GM19372 (cell line): ENCODE results near the gene SYT6.

ENCODE experiments used
- ATAC-seq: cut with Tn5 transposase; IDR thresholded peaks from one replicate; pipeline ENCODE4 v1.9.1; 2021; ENCODE audit warnings: mild to moderate bottlenecking, low read depth, moderate library complexity; ENCODE audit not compliant: unreplicated experiment

Gene SYT6, protein sequence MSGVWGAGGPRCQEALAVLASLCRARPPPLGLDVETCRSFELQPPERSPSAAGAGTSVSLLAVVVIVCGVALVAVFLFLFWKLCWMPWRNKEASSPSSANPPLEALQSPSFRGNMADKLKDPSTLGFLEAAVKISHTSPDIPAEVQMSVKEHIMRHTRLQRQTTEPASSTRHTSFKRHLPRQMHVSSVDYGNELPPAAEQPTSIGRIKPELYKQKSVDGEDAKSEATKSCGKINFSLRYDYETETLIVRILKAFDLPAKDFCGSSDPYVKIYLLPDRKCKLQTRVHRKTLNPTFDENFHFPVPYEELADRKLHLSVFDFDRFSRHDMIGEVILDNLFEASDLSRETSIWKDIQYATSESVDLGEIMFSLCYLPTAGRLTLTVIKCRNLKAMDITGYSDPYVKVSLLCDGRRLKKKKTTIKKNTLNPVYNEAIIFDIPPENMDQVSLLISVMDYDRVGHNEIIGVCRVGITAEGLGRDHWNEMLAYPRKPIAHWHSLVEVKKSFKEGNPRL

GRCh38 chr1:114153261-114154145 is at the start of gene SYT6:
SYT6 (minus strand) TSS chr1:114153869; CDS start chr1:114153772, 97 bp downstream.
- ATAC-seq = no peak

- no peak for ATAC-seq
Observed at GRCh38 chr1:114201486-114201885, 47.8 kb upstream of the SYT6 start.

GRCh38 chr1:114199017-114199594 is 45.4 kb upstream of the SYT6 start:
- ATAC-seq = no peak

DNA sequence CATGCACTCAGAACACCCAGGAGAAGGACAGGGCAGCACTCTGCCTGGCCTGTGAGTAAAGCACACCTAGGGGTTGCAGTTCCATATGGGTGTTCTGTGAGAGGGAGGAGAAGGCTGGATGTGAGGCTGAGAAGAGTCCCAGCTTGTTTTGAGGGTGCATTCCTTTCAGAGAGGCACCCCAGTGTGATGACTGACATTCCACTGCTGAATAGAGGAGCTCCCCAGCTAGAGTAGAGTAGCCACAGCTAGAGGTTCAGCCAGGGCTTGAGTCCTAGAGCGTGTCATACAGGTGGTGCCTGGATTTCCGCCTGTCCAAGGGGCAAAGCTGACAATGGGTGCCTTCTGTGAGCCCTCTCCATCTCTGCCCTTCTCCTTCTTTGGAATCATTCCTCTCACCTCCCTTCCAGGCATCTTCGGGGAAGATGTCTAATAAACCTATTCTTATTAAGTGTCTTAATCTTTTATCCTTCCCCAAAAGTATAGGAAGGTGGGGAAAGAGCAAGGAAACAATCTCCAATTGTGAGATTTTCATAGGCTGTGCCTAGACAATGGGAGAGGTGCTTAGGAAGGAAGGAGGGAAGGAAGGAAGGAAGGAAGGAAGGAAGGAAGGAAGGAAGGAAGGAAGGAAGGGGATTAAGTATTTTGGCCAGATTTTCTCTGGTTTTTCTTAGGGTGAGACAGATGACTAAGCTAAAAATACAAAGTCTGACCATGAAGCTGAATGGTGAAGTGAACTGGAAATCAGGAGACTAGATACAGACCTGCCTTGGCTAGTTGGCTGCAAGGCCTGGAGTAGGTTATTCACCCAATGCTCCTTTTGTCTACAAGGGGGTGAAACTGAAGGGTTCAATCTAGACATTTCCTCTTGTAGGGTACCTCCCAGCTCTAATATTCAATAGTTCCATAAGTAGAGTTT is 43.6 kb upstream of the SYT6 start:
- ATAC-seq = no peak

DNA sequence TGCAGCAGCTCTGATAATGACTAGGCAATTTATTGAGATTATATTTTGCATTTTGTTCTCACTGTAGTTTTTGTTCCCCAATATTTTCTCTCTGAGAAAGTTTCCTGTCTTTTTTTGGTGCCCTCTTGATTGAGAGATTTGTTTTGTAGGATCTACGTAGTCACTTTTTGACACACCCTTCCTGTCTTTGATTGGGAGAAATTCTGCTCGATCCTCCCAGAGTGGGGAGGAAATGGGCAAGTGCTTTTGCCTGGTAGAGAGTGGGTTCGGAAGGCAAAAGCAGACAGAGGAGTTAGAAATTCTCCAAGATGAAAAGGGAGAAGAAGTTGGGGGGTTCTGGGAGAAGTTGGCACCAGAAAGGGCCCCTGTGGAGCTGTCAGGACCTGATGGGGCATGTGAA is 42.1 kb upstream of the SYT6 start:
- no peak for ATAC-seq

DNA sequence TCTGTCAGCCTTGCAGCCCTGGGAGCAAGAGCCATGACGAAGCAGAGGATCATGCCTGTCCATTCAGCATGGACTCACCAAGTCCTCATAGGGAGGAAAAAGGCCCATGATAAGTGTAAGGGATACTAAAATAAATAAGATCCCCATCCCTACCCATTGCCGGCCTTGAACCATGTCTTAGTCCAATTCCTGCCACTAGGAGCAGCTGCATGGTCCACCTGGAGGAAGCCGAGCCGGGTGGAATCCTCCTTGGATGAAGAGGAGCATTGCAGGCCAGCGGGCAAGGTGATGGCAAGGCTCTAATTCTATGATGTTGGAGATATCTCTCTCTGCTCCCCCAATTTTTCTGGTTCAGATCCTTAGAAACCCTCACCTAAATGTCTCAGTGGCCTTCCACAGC is 38.7 kb upstream of the SYT6 start:
- ATAC-seq = no peak

- ATAC-seq = no peak
Observed at GRCh38 chr1:114189398-114189797, 35.7 kb upstream of the SYT6 start.

GRCh38 chr1:114181356-114181755 is 27.7 kb upstream of the SYT6 start:
- no peak for ATAC-seq

- no peak for ATAC-seq
Observed at GRCh38 chr1:114180742-114181141, 27.1 kb upstream of the SYT6 start.

- no peak for ATAC-seq
Observed at GRCh38 chr1:114178936-114179335, 25.3 kb upstream of the SYT6 start.

- no peak for ATAC-seq
Observed at GRCh38 chr1:114177282-114177681, 23.6 kb upstream of the SYT6 start.

DNA sequence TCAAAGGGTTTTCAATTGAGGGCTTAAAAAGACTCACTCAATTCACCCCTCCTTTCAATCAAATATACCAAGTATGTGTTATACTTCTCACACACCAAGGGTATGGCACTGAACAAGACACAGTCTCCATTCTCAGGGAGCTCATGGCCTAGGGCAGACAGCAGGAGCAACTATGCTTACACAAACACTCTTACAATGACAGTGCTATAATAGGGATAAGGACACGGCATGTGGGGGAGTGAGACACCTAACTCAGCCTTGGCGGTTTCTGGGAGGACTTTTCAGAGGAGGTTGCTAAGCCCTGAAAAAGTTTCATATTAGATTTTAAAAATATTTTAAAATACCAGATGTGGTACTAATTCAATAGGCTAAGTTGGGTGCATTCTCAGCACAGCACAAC is 22.7 kb upstream of the SYT6 start:
- no peak for ATAC-seq

DNA sequence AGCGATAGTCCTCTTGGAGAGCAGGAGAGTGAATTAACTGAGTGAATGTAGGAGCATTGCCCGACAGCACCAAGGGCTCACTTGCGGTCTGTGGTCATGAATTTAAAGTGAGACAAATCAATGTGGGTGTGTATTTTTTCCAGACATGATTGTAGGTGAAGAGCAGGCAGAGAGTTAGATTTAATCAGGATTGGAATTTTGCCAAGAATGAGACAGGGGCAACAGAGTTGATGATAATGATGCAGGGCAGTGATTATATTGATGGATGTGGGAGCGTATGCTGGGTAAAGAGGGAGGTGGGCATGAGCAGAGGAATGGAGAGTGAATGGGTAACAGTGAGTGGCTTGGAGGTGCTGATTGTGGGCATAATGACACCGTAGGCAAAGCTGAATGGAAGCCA is 20.0 kb upstream of the SYT6 start:
- ATAC-seq = no peak

GRCh38 chr1:114169509-114169908 is 15.8 kb upstream of the SYT6 start:
- ATAC-seq = no peak

DNA sequence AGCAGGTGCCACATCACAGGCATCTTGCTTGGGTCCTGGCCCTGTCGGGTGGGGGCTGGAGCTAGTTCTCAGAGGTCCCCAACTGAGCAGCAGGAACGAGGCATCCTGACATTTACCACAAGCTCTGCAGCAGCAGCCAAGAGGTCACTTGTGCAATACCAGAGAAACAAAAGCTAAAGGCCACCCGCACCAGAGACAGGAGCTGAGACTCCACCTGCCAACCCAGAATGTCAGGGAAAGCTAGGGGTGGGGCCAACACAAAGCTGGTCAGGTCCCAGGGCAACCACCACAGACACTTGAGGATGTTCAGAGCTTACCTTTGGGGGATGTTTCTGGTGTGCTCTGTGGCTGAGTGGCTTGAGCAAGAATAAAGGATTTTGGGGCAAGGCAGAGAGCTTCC is 13.6 kb upstream of the SYT6 start:
- no peak for ATAC-seq

DNA sequence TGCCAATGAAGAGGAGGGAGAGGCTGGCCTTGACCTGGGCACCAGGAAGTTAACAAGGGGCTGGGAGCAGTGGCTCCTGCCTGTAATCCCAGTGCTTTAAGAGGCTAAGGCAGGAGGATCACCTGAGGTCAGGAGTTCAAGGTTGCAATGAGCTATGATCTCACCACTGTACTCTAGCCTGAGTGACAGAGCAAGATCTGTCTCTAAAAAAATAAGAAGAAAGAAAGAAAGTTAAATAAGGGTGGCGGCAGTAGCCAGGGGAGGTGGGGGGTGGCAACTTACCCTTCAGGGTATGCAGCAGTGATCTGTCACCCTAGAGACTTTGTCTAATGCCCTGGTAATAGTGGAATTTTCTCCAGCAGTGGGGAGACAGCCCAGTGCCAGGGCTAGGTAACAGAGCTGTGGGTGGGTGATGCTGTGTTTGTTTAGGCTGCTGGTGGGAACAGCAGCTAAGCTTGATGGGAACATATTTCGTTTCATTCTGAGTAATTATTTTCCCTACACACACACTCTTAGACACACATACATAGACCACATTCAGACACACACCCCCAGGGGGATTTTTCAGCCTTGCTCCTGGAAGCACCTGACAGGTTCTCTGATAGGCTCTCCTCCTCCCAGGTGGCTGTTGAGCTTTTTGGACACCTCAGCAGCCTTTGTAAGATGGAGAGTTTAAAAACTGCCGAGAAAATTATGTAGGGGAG is 11.3 kb upstream of the SYT6 start:
- ATAC-seq = no peak

DNA sequence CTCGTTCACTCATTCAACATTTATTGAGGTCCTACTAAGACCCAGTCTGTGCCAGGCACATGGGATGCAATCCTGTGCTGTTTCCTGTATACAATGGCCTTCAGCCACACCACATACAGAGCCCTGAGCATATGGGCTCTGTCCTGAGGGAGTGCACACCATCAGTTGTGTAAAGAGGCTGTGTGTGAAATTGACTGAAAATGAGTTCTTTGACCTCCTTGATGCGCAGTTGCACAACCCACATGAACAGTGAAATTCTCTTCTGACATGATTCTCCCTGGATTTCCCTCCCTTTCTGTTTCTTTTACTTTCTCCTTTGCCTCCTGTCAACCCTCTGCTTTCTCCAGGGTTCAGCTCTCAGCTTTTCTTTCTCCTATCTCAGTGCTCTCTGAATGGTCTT is 6.3 kb upstream of the SYT6 start:
- no peak for ATAC-seq

DNA sequence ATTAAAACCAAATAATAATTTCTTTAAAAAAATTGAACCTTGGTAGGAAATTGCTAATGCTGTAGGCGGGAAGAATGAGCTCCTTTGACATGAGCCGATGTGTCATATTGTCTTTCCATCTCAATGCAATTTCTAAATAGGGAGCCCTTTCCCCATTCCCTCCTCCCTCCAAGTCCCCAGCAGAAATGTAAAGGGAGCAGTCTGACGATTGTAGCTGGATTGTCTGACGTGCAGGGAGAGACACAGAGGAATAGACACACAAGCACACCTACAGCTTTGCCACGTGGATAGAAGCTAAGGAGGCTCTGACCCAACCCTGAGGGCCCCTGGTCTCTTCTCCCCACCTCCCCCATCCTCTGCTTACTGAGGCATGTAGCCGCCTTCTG is 3.6 kb upstream of the SYT6 start:
- no peak for ATAC-seq

GRCh38 chr1:114156538-114157274 is 3.0 kb upstream of the SYT6 start:
- ATAC-seq = no peak
